Testis (tissue), 3 donors: ENCODE data around the gene BARX1. TPM values are rescaled to one million over a fixed set of nuclear protein-coding genes. Genes with fewer than 3 reads are reported as not detected.

ENCODE experiments used
- DNase-seq: peaks from one replicate; pipeline ENCODE4 v3.0.0-alpha.2; 2019
- H3K27ac ChIP-seq, 2 donors: fragments of 200-600 bp; sonication (generic); one replicate each; pipeline ENCODE4 v1.5.1; 2019
- H3K27me3 ChIP-seq: fragments of 200-600 bp; sonication (generic); one replicate; pipeline ENCODE4 v1.5.1; 2019
- H3K36me3 ChIP-seq: fragments of 200-600 bp; sonication (generic); one replicate; pipeline ENCODE4 v1.5.1; 2017; ENCODE audit warnings: low read depth; ENCODE audit errors: missing control alignments
- H3K4me1 ChIP-seq: fragments of 200-600 bp; sonication (generic); one replicate; pipeline ENCODE4 v1.5.1; 2019
- H3K4me3 ChIP-seq, 2 donors: fragments of 200-600 bp; sonication (generic); one replicate each; pipeline ENCODE4 v1.5.1; 2017 to 2019
- H3K9me3 ChIP-seq: fragments of 200-600 bp; sonication (generic); one replicate; pipeline ENCODE4 v1.5.1; 2017
- CTCF ChIP-seq, 3 experiments: fragments of 450-650 bp in 2 of 3; fragments of 200-600 bp in 1 of 3; sonication (generic) in 1 of 3; IDR thresholded peaks; one replicate each; pipeline ENCODE4 v1.5.1; 2016 to 2019; ENCODE audit warnings: antibody characterized with exemption in 3 of 3, mild to moderate bottlenecking in 2 of 3, moderate library complexity in 1 of 3
- POLR2A ChIP-seq: fragments of 450-650 bp; IDR thresholded peaks from one replicate; pipeline ENCODE4 v1.6.1; 2017; ENCODE audit warnings: antibody characterized with exemption, mild to moderate bottlenecking, moderate library complexity
- WGBS, 2 donors: methylation state at CpG; one replicate each; pipeline ENCODE4 v1.1.5; 2018; 5-methylcytosine and 5-hydroxymethylcytosine counted together
- intact Hi-C: fragments of 100-400 bp; cut with DNase I; formaldehyde crosslinking; loops from one replicate; pipeline ENCODE4 v1.15.1; 2023; ENCODE audit warnings: low total_unique reads
- polyA plus RNA-seq: library from polyadenylated mRNA; stranded (reverse); fragments of 350-450 nt; fragmentation: Illumina TruSeq; extraction: RNeasy Lipid Tissue Mini Kit (QIAGEN cat#74804); gene quantifications from one replicate; pipeline ENCODE4 v1.2.3, GENCODE V29; 2014; ENCODE audit warnings: low read depth, low replicate concordance; ENCODE audit not compliant: insufficient read depth
- total RNA-seq, 2 donors: library from RNA; depleted of rRNA; stranded (reverse); fragments of >200 nt; gene quantifications; one replicate each; pipeline ENCODE4 v1.2.3, GENCODE V29; 2016

BARX1 gene
- total and polyA plus RNA-seq, 3 donors from 2014 or later: 3.7 to 8.6 (median 3.7) TPM

GRCh38 chr9:93984860-93985259 is 29.7 kb upstream of the BARX1 start:
- DNase-seq: no peak
- Histone ChIP-seq H3K36me3 (no peaks in the 10 kb centered on the region), H3K4me1 (no peaks in the 10 kb centered on the region), H3K9me3 (no peaks in the 10 kb centered on the region), H3K27me3 (no peaks in the 10 kb centered on the region), H3K27ac (no peak overlapping the region), H3K4me3 (no peak overlapping the region)
- 41 to 54% methylated on average over 2 of the region's 2 CpGs for WGBS, 2 donors
- no peak for TF ChIP-seq CTCF (IDR thresholded peaks at IDR 0.05)
- no peak for TF ChIP-seq POLR2A
- intact Hi-C loops: no loop called here

GRCh38 chr9:93983875-93984274 is 28.7 kb upstream of the BARX1 start:
- TF ChIP-seq POLR2A (no peak), CTCF (IDR thresholded peaks at IDR 0.05) (no peak)

GRCh38 chr9:93979721-93980120 is 24.6 kb upstream of the BARX1 start:
- H3K36me3 ChIP-seq: no peaks in the 10 kb centered on the region
- H3K4me3 ChIP-seq: no peak overlapping the region
- no peaks in the 10 kb centered on the region for H3K4me1 ChIP-seq
- H3K9me3 ChIP-seq: no peaks in the 10 kb centered on the region
- H3K27me3 ChIP-seq: no peaks in the 10 kb centered on the region
- no peak overlapping the region for H3K27ac ChIP-seq
- intact Hi-C loops: no loop called here
- WGBS, 2 donors: 66 to 73% methylated on average over 4 of the region's 4 CpGs
- TF ChIP-seq POLR2A (no peak), CTCF (IDR thresholded peaks at IDR 0.05) (no peak)
- no peak for DNase-seq

More at GRCh38 chr9:93983875-93984274, 28.7 kb upstream of the BARX1 start:
- Histone ChIP-seq H3K4me3 (no peak overlapping the region), H3K36me3 (no peaks in the 10 kb centered on the region), H3K4me1 (no peaks in the 10 kb centered on the region), H3K27me3 (no peaks in the 10 kb centered on the region), H3K9me3 (no peaks in the 10 kb centered on the region), H3K27ac (no peak overlapping the region)
- DNase-seq: no peak
- intact Hi-C loops: no loop called here

GRCh38 chr9:93978551-93978950 is 23.4 kb upstream of the BARX1 start:
- H3K36me3 ChIP-seq: no peaks in the 10 kb centered on the region
- H3K27me3 ChIP-seq: no peaks in the 10 kb centered on the region
- no peak overlapping the region for H3K27ac ChIP-seq
- no peak for DNase-seq
- H3K4me1 ChIP-seq: no peaks in the 10 kb centered on the region
- H3K9me3 ChIP-seq: no peaks in the 10 kb centered on the region
- intact Hi-C loops: no loop called here
- WGBS, 2 donors: 85 to 98% methylated on average over 2 of the region's 2 CpGs
- H3K4me3 ChIP-seq: no peak overlapping the region
- no peak for TF ChIP-seq CTCF (IDR thresholded peaks at IDR 0.05)
- TF ChIP-seq POLR2A: no peak

- no peaks in the 10 kb centered on the region for H3K36me3 ChIP-seq
- intact Hi-C loops: no loop called here
- H3K27ac ChIP-seq: no peak overlapping the region
- TF ChIP-seq CTCF (IDR thresholded peaks at IDR 0.05): no peak
- TF ChIP-seq POLR2A: no peak
- no peak overlapping the region for H3K4me3 ChIP-seq
- DNase-seq: no peak
- H3K9me3 ChIP-seq: no peaks in the 10 kb centered on the region
- WGBS, 2 donors: 77 to 86% methylated on average over 3 to 5 of the region's 5 CpGs
- no peaks in the 10 kb centered on the region for H3K4me1 ChIP-seq
- H3K27me3 ChIP-seq: no peaks in the 10 kb centered on the region
Measured at GRCh38 chr9:93976973-93977372, 21.8 kb upstream of the BARX1 start.
